Measurements from ENCODE around the gene GTF2F2.
"Not testable (repeated sequence)": the region's sequence is repeated elsewhere in the genome, so short reads cannot be mapped to it uniquely, and the experiment has no call there.

Gene GTF2F2

GRCh38 chr13:45180713-45181601 is 60.6 kb downstream of the GTF2F2 start:
- H3K4me3 Mint-ChIP-seq: no peak overlapping the region
- no peaks in the 10 kb centered on the region for H3K9me3 Mint-ChIP-seq (ENCODE audit: low read depth)
- H3K36me3 Mint-ChIP-seq: peaks cover 15% of the 10 kb centered on the region
- no peaks in the 10 kb centered on the region for H3K27me3 Mint-ChIP-seq
- no peak overlapping the region for H3K27ac Mint-ChIP-seq
- peaks cover 35% of the 10 kb centered on the region for H3K4me1 Mint-ChIP-seq (ENCODE audit: low read depth)

GRCh38 chr13:45184693-45185092 is 64.4 kb downstream of the GTF2F2 start:
- H3K36me3 Mint-ChIP-seq: peaks cover 12% of the 10 kb centered on the region
- H3K4me1 Mint-ChIP-seq (ENCODE audit: low read depth): peaks cover 7% of the 10 kb centered on the region
- no peaks in the 10 kb centered on the region for H3K27me3 Mint-ChIP-seq
- H3K9me3 Mint-ChIP-seq (ENCODE audit: low read depth): peaks cover 5% of the 10 kb centered on the region
- no peak overlapping the region for H3K4me3 Mint-ChIP-seq
- no peak overlapping the region for H3K27ac Mint-ChIP-seq

- H3K36me3 Mint-ChIP-seq: peaks cover 12% of the 10 kb centered on the region
- no peak overlapping the region for H3K27ac Mint-ChIP-seq
- H3K27me3 Mint-ChIP-seq: no peaks in the 10 kb centered on the region
- no peak overlapping the region for H3K4me3 Mint-ChIP-seq
- peaks cover 3% of the 10 kb centered on the region for H3K4me1 Mint-ChIP-seq (ENCODE audit: low read depth)
- H3K9me3 Mint-ChIP-seq (ENCODE audit: low read depth): peaks cover 5% of the 10 kb centered on the region
Measured at GRCh38 chr13:45185286-45185685, 65.0 kb downstream of the GTF2F2 start.

- not testable (repeated sequence) for H3K9me3 Mint-ChIP-seq (ENCODE audit: low read depth); H3K27ac Mint-ChIP-seq; H3K4me3 Mint-ChIP-seq; H3K4me1 Mint-ChIP-seq (ENCODE audit: low read depth); H3K27me3 Mint-ChIP-seq; H3K36me3 Mint-ChIP-seq
Measured at GRCh38 chr13:45189077-45189476, 68.8 kb downstream of the GTF2F2 start.

- not testable (repeated sequence) for H3K9me3 Mint-ChIP-seq (ENCODE audit: low read depth); H3K4me3 Mint-ChIP-seq; H3K27me3 Mint-ChIP-seq; H3K36me3 Mint-ChIP-seq; H3K27ac Mint-ChIP-seq; H3K4me1 Mint-ChIP-seq (ENCODE audit: low read depth)
Measured at GRCh38 chr13:45189511-45189910, 69.2 kb downstream of the GTF2F2 start.

- no peak overlapping the region for H3K4me3 Mint-ChIP-seq
- H3K36me3 Mint-ChIP-seq: peaks cover 9% of the 10 kb centered on the region
- H3K27ac Mint-ChIP-seq: no peak overlapping the region
- peaks cover 5% of the 10 kb centered on the region for H3K4me1 Mint-ChIP-seq (ENCODE audit: low read depth)
- peaks cover 5% of the 10 kb centered on the region for H3K9me3 Mint-ChIP-seq (ENCODE audit: low read depth)
- H3K27me3 Mint-ChIP-seq: no peaks in the 10 kb centered on the region
Measured at GRCh38 chr13:45191874-45192273, 71.6 kb downstream of the GTF2F2 start.

GRCh38 chr13:45194081-45194939 is 74.0 kb downstream of the GTF2F2 start:
- Mint-ChIP-seq H3K27me3 (no peaks in the 10 kb centered on the region), H3K4me1 (ENCODE audit: low read depth) (peaks cover 9% of the 10 kb centered on the region)

GRCh38 chr13:45195421-45195820 is 75.1 kb downstream of the GTF2F2 start:
- Mint-ChIP-seq H3K4me1 (ENCODE audit: low read depth) (peaks cover 9% of the 10 kb centered on the region), H3K4me3 (no peak overlapping the region), H3K27me3 (no peaks in the 10 kb centered on the region), H3K36me3 (peaks cover 10% of the 10 kb centered on the region), H3K9me3 (ENCODE audit: low read depth) (no peaks in the 10 kb centered on the region), H3K27ac (no peak overlapping the region)

More at GRCh38 chr13:45194081-45194939, 74.0 kb downstream of the GTF2F2 start:
- Mint-ChIP-seq H3K36me3 (peaks cover 10% of the 10 kb centered on the region), H3K27ac (no peak overlapping the region), H3K9me3 (ENCODE audit: low read depth) (no peaks in the 10 kb centered on the region), H3K4me3 (no peak overlapping the region)

- Mint-ChIP-seq H3K9me3 (ENCODE audit: low read depth) (no peaks in the 10 kb centered on the region), H3K27me3 (no peaks in the 10 kb centered on the region), H3K36me3 (peaks cover 15% of the 10 kb centered on the region), H3K4me1 (ENCODE audit: low read depth) (peaks cover 9% of the 10 kb centered on the region), H3K4me3 (no peak overlapping the region), H3K27ac (no peak overlapping the region)
Measured at GRCh38 chr13:45196096-45196495, 75.8 kb downstream of the GTF2F2 start.

- Mint-ChIP-seq H3K27me3 (no peaks in the 10 kb centered on the region), H3K4me1 (ENCODE audit: low read depth) (peaks cover 9% of the 10 kb centered on the region), H3K27ac (no peak overlapping the region), H3K4me3 (no peak overlapping the region), H3K36me3 (peaks cover 16% of the 10 kb centered on the region), H3K9me3 (ENCODE audit: low read depth) (no peaks in the 10 kb centered on the region)
Measured at GRCh38 chr13:45196622-45197021, 76.3 kb downstream of the GTF2F2 start.

GRCh38 chr13:45198041-45198440 is 77.7 kb downstream of the GTF2F2 start:
- Mint-ChIP-seq H3K27me3 (no peaks in the 10 kb centered on the region), H3K36me3 (peaks cover 16% of the 10 kb centered on the region), H3K27ac (no peak overlapping the region), H3K4me3 (no peak overlapping the region), H3K4me1 (ENCODE audit: low read depth) (peaks cover 9% of the 10 kb centered on the region), H3K9me3 (ENCODE audit: low read depth) (no peaks in the 10 kb centered on the region)

GRCh38 chr13:45198924-45199323 is 78.6 kb downstream of the GTF2F2 start:
- Mint-ChIP-seq H3K27ac (no peak overlapping the region), H3K27me3 (no peaks in the 10 kb centered on the region), H3K4me1 (ENCODE audit: low read depth) (peaks cover 7% of the 10 kb centered on the region), H3K4me3 (no peak overlapping the region), H3K36me3 (peaks cover 16% of the 10 kb centered on the region), H3K9me3 (ENCODE audit: low read depth) (no peaks in the 10 kb centered on the region)

GRCh38 chr13:45199711-45200110 is 79.4 kb downstream of the GTF2F2 start:
- peaks cover 19% of the 10 kb centered on the region for H3K36me3 Mint-ChIP-seq
- peak overlapping the region; percentile 42 for H3K27ac Mint-ChIP-seq
- peaks cover 10% of the 10 kb centered on the region for H3K4me1 Mint-ChIP-seq (ENCODE audit: low read depth)
- H3K4me3 Mint-ChIP-seq: no peak overlapping the region
- no peaks in the 10 kb centered on the region for H3K27me3 Mint-ChIP-seq
- H3K9me3 Mint-ChIP-seq (ENCODE audit: low read depth): no peaks in the 10 kb centered on the region

- Mint-ChIP-seq H3K4me3 (no peak within 1 kb of the TSS), H3K27ac (peak within 1 kb of the TSS; percentile 42), H3K36me3 (peaks cover 19% of the 10 kb centered on the region), H3K9me3 (ENCODE audit: low read depth) (no peaks in the 10 kb centered on the region), H3K27me3 (no peaks in the 10 kb centered on the region), H3K4me1 (ENCODE audit: low read depth) (peaks cover 13% of the 10 kb centered on the region)
Measured at GRCh38 chr13:45200701-45201232, 80.5 kb downstream of the GTF2F2 start, which contains the start of gene KCTD4. KCTD4 (minus strand) TSS chr13:45201045; CDS start chr13:45194567, 6,478 bp downstream.

GRCh38 chr13:45205124-45205523 is 84.8 kb downstream of the GTF2F2 start:
- Mint-ChIP-seq H3K27me3 (no peaks in the 10 kb centered on the region), H3K27ac (peak overlapping the region; percentile 6), H3K4me1 (ENCODE audit: low read depth) (peaks cover 20% of the 10 kb centered on the region), H3K9me3 (ENCODE audit: low read depth) (no peaks in the 10 kb centered on the region), H3K36me3 (peaks cover 30% of the 10 kb centered on the region), H3K4me3 (no peak overlapping the region)
